HEK293T (cell line): ENCODE data around the gene PTPRG.

Source experiments
- CTBP1 ChIP-seq: fragments of 450-650 bp; IDR thresholded peaks from 2 replicates; pipeline ENCODE4 v1.6.1; 2016; ENCODE audit warnings: borderline replicate concordance
- ELF4 ChIP-seq: fragments of 450-650 bp; IDR thresholded peaks from 2 replicates; pipeline ENCODE4 v1.6.1; 2017; ENCODE audit warnings: antibody characterized with exemption
- FOXA1 ChIP-seq: fragments of 450-650 bp; IDR thresholded peaks from 2 replicates; pipeline ENCODE4 v1.6.1; 2016; ENCODE audit warnings: mild to moderate bottlenecking
- FOXK2 ChIP-seq: fragments of 450-650 bp; IDR thresholded peaks from 2 replicates; pipeline ENCODE4 v1.6.1; 2016; ENCODE audit warnings: mild to moderate bottlenecking
- FOXM1 ChIP-seq: fragments of 450-650 bp; IDR thresholded peaks from 2 replicates; pipeline ENCODE4 v1.6.1; 2017; ENCODE audit warnings: mild to moderate bottlenecking, borderline replicate concordance
- NFRKB ChIP-seq: fragments of 450-650 bp; IDR thresholded peaks from 2 replicates; pipeline ENCODE4 v1.6.1; 2016; ENCODE audit warnings: mild to moderate bottlenecking, moderate library complexity
- SP1 ChIP-seq: fragments of 450-650 bp; IDR thresholded peaks from 2 replicates; pipeline ENCODE4 v1.6.1; 2017
- TARDBP ChIP-seq: fragments of 450-650 bp; IDR thresholded peaks from 2 replicates; pipeline ENCODE4 v1.6.1; 2016
- ZNF384 ChIP-seq: fragments of 450-650 bp; IDR thresholded peaks from 2 replicates; pipeline ENCODE4 v1.6.1; 2016

DNA sequence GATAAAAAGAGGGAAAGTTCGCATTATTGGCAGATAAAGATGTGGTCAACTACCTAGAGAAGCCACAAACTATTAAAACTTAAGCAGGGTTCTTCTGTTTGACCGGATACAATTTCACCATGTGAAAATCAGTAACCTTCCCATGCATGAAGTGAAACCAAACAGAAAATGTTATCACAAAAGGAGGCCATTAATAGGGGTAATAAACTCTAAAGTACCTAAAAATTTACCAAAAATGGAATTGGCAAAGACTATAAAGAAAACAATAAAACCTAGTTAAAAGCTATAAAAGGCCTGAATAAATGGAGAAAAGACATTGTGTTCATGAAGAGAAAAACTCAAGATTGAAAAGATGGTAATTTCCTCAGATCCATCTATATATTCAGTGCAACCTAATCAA, 728.6 kb downstream of the PTPRG start:
- TF ChIP-seq ZNF384 (no peak), FOXA1 (no peak), SP1 (no peak), FOXM1 (no peak), FOXK2 (no peak), ELF4 (no peak), NFRKB (no peak), CTBP1 (no peak), TARDBP (no peak)
